ENCODE measurements around the gene FBXO11.
"Not testable (repeated sequence)": the region's sequence is repeated elsewhere in the genome, so short reads cannot be mapped to it uniquely, and the experiment has no call there.

DNA sequence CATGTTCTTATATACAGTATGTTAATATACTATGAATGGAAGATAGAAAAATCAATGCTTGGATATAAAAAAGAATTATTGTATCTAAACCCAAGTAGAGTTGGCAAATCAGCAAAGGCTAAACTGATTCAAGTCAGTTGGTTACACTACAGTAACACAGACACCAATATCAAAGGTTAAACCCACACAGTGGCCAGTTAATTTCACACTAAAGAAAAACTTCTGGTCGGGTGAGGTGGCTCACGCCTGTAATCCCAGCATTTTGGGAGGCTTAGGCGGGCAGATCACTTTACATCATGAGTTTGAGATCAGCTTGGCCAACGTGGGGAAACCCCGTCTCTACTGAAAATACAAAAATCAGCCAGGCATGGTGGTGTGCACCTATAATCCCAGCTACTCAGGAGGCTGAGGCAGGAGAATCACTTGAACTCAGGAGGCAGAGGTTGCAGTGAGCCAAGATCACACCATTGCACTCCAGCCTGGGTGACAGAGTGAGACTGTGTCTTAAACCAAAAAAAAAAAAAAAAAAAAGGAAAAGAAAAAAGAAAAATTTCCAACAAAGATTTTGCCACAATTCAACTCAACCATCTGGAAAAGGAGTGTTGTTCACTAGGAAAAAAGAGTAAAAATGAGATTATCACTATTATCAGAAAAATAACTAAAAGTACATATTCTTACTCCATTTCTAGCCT lies 9.0 kb downstream of the FBXO11 start:
- TF ChIP-seq, protein P1, sequence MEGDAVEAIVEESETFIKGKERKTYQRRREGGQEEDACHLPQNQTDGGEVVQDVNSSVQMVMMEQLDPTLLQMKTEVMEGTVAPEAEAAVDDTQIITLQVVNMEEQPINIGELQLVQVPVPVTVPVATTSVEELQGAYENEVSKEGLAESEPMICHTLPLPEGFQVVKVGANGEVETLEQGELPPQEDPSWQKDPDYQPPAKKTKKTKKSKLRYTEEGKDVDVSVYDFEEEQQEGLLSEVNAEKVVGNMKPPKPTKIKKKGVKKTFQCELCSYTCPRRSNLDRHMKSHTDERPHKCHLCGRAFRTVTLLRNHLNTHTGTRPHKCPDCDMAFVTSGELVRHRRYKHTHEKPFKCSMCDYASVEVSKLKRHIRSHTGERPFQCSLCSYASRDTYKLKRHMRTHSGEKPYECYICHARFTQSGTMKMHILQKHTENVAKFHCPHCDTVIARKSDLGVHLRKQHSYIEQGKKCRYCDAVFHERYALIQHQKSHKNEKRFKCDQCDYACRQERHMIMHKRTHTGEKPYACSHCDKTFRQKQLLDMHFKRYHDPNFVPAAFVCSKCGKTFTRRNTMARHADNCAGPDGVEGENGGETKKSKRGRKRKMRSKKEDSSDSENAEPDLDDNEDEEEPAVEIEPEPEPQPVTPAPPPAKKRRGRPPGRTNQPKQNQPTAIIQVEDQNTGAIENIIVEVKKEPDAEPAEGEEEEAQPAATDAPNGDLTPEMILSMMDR (IDR thresholded peaks at IDR 0.05; ENCODE audit: low read depth, low read length, missing input control) = not testable (repeated sequence)
- TF ChIP-seq, protein P2, sequence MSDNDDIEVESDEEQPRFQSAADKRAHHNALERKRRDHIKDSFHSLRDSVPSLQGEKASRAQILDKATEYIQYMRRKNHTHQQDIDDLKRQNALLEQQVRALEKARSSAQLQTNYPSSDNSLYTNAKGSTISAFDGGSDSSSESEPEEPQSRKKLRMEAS (IDR thresholded peaks at IDR 0.05) = not testable (repeated sequence)
- TF ChIP-seq TAF1 (conservative IDR thresholded peaks at IDR 0.05) = not testable (repeated sequence)

Data from liver (tissue), 3 donors.